Gastrocnemius medialis (tissue), 4 donors: Measurements from ENCODE around the gene FZD10. TPM values are rescaled to one million over a fixed set of nuclear protein-coding genes. Genes with fewer than 3 reads are reported as not detected.

ENCODE experiments used
- ATAC-seq, 2 donors: fragments of 150-250 bp; one replicate each; pipeline ENCODE4 v1.9.1; 2016
- DNase-seq, 2 donors: peaks; one replicate each; pipeline ENCODE4 v3.0.0-alpha.2; 2019
- H3K27ac ChIP-seq, 4 donors: fragments of 200-600 bp; sonication (generic); 1 replicate in 1 of 4; 2 replicates in 3 of 4; pipeline ENCODE4 v1.5.1; 2016 to 2018; ENCODE audit warnings: mild to moderate bottlenecking in 2 of 4, moderate library complexity in 1 of 4
- H3K27me3 ChIP-seq, 3 donors: fragments of 200-600 bp; sonication (generic) in 2 of 3; 1 replicate in 1 of 3; 2 replicates in 2 of 3; pipeline versions ENCODE4 v1.5.1 to v1.6.0; 2016 to 2019; ENCODE audit warnings: mild to moderate bottlenecking in 1 of 3, moderate library complexity in 1 of 3
- H3K36me3 ChIP-seq, 2 donors: fragments of 200-600 bp; sonication (generic) in 1 of 2; one replicate each; pipeline ENCODE4 v1.5.1; 2017 to 2018
- H3K4me1 ChIP-seq, 2 donors: fragments of 200-600 bp; sonication (generic) in 1 of 2; one replicate each; pipeline ENCODE4 v1.5.1; 2016 to 2017; ENCODE audit warnings: mild to moderate bottlenecking in 2 of 2
- H3K4me3 ChIP-seq, 4 donors: fragments of 200-600 bp; sonication (generic) in 3 of 4; 1 replicate in 1 of 4; 2 replicates in 3 of 4; pipeline ENCODE4 v1.5.1; 2016 to 2019; ENCODE audit warnings: mild to moderate bottlenecking in 2 of 4
- H3K9me3 ChIP-seq, 3 donors: fragments of 200-600 bp; sonication (generic) in 2 of 3; 1 replicate in 1 of 3; 2 replicates in 2 of 3; pipeline ENCODE4 v1.5.1; 2016 to 2019
- POLR2A ChIP-seq, 2 donors: fragments of 450-650 bp; IDR thresholded peaks; one replicate each; pipeline ENCODE4 v1.6.1; 2017; ENCODE audit warnings: antibody characterized with exemption in 2 of 2, mild to moderate bottlenecking in 2 of 2, moderate library complexity in 2 of 2
- in situ Hi-C, 4 donors: fragments of 200-750 bp; cut with MboI; loops; one replicate each; pipeline versions ENCODE4 v1.15.0 to v1.8.0; 2017; ENCODE audit warnings: low sequenced_read_pairs in 4 of 4
- intact Hi-C: fragments of 100-400 bp; cut with DNase I; formaldehyde crosslinking; loops from one replicate; pipeline ENCODE4 v1.15.1; 2023; ENCODE audit warnings: low total_unique reads
- total RNA-seq, 4 donors: library from RNA; depleted of rRNA; stranded (reverse); fragments of >200 nt; gene quantifications; one replicate each; pipeline versions ENCODE4 v1.1.0 to v1.2.3, GENCODE V29; 2016
- TF ChIP-seq, protein P1 (sequence below), 5 experiments: fragments of 450-650 bp in 3 of 5; fragments of 200-600 bp in 2 of 5; sonication (generic) in 2 of 5; IDR thresholded peaks in 4 of 5; conservative IDR thresholded peaks in 1 of 5; 1 replicate in 4 of 5; 2 replicates in 1 of 5; pipeline ENCODE4 v1.5.1; 2016 to 2019; ENCODE audit warnings: antibody characterized with exemption in 5 of 5, mild to moderate bottlenecking in 3 of 5, moderate library complexity in 3 of 5

The FZD10 gene
- total RNA-seq, 4 donors from 2014 or later = 0.15 to 2.3 (median 1.1) TPM; not detected in 1

- ATAC-seq (no peak), DNase-seq (no peak)
- H3K4me3 ChIP-seq = no peak overlapping the region
- intact Hi-C loops = no loop called here
- H3K27me3 ChIP-seq = peaks cover 0 to 10% (median 9%) of the 10 kb centered on the region in 3 donors
- H3K27ac ChIP-seq = no peak overlapping the region
- no peak for TF ChIP-seq POLR2A (IDR thresholded peaks at IDR 0.05)
- TF ChIP-seq, protein P1, sequence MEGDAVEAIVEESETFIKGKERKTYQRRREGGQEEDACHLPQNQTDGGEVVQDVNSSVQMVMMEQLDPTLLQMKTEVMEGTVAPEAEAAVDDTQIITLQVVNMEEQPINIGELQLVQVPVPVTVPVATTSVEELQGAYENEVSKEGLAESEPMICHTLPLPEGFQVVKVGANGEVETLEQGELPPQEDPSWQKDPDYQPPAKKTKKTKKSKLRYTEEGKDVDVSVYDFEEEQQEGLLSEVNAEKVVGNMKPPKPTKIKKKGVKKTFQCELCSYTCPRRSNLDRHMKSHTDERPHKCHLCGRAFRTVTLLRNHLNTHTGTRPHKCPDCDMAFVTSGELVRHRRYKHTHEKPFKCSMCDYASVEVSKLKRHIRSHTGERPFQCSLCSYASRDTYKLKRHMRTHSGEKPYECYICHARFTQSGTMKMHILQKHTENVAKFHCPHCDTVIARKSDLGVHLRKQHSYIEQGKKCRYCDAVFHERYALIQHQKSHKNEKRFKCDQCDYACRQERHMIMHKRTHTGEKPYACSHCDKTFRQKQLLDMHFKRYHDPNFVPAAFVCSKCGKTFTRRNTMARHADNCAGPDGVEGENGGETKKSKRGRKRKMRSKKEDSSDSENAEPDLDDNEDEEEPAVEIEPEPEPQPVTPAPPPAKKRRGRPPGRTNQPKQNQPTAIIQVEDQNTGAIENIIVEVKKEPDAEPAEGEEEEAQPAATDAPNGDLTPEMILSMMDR (IDR thresholded peaks at IDR 0.05 in 4 of 5, conservative IDR thresholded peaks at IDR 0.05 in 1 of 5) = no peak
- in situ Hi-C loops = no loop called here
- no peaks in the 10 kb centered on the region for H3K36me3 ChIP-seq
- H3K4me1 ChIP-seq = no peaks in the 10 kb centered on the region
- no peaks in the 10 kb centered on the region for H3K9me3 ChIP-seq
Observed at GRCh38 chr12:130154276-130155070, 7.8 kb upstream of the FZD10 start.

- ATAC-seq (no peak), DNase-seq (no peak)
- Histone ChIP-seq H3K27me3 (peaks cover 5 to 17% (median 17%) of the 10 kb centered on the region in 3 donors), H3K4me1 (no peaks in the 10 kb centered on the region), H3K27ac (no peak overlapping the region), H3K36me3 (no peaks in the 10 kb centered on the region), H3K4me3 (no peak overlapping the region), H3K9me3 (no peaks in the 10 kb centered on the region)
- TF ChIP-seq, protein P1 (IDR thresholded peaks at IDR 0.05 in 4 of 5, conservative IDR thresholded peaks at IDR 0.05 in 1 of 5) = no peak
- TF ChIP-seq POLR2A (IDR thresholded peaks at IDR 0.05) = no peak
- in situ Hi-C loops (no loop called here), intact Hi-C loops (no loop called here)
Observed at GRCh38 chr12:130155416-130156073, 6.7 kb upstream of the FZD10 start.

GRCh38 chr12:130156652-130157275 is 5.5 kb upstream of the FZD10 start:
- H3K9me3 ChIP-seq = no peaks in the 10 kb centered on the region
- H3K36me3 ChIP-seq = no peaks in the 10 kb centered on the region
- in situ Hi-C loops = no loop called here
- DNase-seq (no peak), ATAC-seq (no peak)
- H3K27me3 ChIP-seq = peaks cover 17 to 30% (median 24%) of the 10 kb centered on the region in 3 donors
- intact Hi-C loops = no loop called here
- H3K4me1 ChIP-seq = no peaks in the 10 kb centered on the region
- TF ChIP-seq POLR2A (IDR thresholded peaks at IDR 0.05) = no peak
- TF ChIP-seq, protein P1 (IDR thresholded peaks at IDR 0.05 in 4 of 5, conservative IDR thresholded peaks at IDR 0.05 in 1 of 5) = no peak
- no peak overlapping the region for H3K4me3 ChIP-seq
- H3K27ac ChIP-seq = no peak overlapping the region

DNA sequence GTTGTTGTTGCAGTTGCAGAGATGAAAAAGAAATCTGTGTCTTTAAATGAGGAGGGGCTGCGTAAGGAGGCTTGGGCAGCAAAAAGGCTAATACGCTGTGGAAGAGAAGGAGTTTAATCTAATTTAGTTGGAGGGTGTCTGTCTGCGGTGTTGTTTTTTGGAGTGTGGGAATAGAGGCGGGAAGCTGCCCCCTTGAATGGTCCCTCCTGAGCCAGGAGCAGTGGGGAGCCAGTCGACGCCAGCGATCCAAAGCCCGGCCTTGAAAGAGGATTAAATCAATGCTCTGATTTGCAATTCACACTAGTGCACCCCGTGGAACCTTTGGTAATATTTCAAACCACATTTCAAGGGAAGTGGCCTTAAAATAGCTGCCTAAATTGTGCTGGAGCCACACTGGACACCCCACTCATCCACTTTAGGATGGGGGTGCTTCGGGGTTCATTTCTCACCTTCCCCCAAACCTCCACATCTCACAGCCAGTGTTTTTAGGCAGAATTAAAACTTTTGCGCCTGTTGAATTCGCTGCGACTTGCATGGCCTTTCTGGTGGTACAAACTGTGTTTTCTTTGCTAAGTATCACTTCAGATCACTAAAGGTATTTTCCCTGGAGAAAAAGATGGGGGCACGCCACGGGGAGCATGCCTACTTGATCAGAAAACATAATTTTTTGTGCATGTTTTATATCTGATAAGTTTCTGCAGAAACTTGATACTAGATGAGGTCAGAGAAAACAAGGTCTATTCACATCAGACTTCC is 4.1 kb upstream of the FZD10 start:
- DNase-seq (no peak), ATAC-seq (no peak)
- Histone ChIP-seq H3K4me3 (no peak overlapping the region), H3K4me1 (no peaks in the 10 kb centered on the region), H3K36me3 (no peaks in the 10 kb centered on the region), H3K27ac (no peak overlapping the region), H3K27me3 (peaks cover 22 to 31% (median 27%) of the 10 kb centered on the region in 3 donors), H3K9me3 (no peaks in the 10 kb centered on the region)
- in situ Hi-C loops (no loop called here), intact Hi-C loops (no loop called here)
- no peak for TF ChIP-seq POLR2A (IDR thresholded peaks at IDR 0.05)
- TF ChIP-seq, protein P1 (IDR thresholded peaks at IDR 0.05 in 4 of 5, conservative IDR thresholded peaks at IDR 0.05 in 1 of 5) = no peak
